OCI-LY3 (cell line): ENCODE results near the gene KLF11.

Source experiments
- CTCF ChIP-seq: fragments of 200-600, 300-600 bp; sonication (generic); IDR thresholded peaks from 2 replicates; pipeline ENCODE4 v1.5.1; 2014; ENCODE audit warnings: antibody characterized with exemption, low read length, low read depth
- EZH2phosphoT487 ChIP-seq: fragments of 200-600 bp; shearing (Covaris generic); IDR thresholded peaks from 2 replicates; pipeline ENCODE4 v1.6.1; 2018; ENCODE audit warnings: antibody characterized with exemption, mixed run types, low read depth

GRCh38 chr2:10054976-10055375 lies 11.6 kb downstream of the KLF11 start:
- no peak for TF ChIP-seq CTCF
- TF ChIP-seq EZH2phosphoT487: no peak
